Hematopoietic multipotent progenitor cell treated with erythropoietin and hydrocortisone succinate and interleukin-3 and kit ligand, for 15 days (in vitro differentiated cells): ENCODE measurements around the gene NSD2.

Experiments
- DNase-seq: peaks from one replicate; pipeline ENCODE4 v3.0.0-alpha.2; 2015; ENCODE audit warnings: low spot score

NSD2 gene

DNA sequence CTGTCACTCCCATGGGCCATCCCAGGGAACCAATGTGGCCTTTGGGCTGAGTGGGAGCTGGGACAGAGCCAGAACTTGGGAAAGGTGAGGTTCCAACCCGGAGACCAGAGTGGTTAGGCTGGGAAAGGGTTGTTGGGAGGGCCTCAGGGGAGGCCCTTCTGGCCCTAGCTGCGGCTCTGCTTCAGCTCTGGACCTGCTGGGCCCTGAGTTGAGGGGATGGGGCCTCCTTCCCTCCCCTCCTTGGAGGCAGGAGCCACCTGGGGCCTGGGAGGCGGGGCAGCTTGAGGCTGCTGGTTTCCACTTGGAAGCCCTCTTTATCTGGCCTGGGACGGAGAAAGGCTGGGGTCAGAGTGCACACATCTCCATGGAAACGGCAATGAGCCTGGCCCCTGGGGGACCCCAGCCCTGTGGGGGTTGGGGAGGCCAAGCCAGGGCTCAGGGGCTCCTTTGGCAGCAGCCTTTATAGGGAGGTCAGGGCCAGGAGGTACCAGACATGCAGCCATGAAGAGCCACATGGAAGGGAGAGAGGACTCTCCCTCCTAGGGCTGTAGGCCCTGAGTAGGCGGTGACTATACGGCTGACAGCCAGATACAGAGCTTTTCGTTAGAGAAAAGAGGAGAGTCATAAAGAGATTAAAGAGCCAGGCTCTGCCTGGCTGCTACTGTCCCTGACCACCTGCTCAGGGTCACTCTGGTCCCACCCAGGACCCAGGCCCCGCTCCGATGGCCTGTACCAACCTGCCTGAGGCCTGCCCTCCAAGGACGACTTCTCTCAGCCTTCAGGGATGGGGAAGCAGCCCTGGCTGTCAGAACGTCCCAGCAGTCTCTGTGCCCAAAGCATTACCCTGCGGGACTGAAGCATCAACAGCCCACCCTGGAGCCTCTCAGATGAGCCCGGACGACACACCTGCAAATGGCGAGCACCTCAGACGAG is 6.9 kb upstream of the NSD2 start:
- no peak for DNase-seq

DNA sequence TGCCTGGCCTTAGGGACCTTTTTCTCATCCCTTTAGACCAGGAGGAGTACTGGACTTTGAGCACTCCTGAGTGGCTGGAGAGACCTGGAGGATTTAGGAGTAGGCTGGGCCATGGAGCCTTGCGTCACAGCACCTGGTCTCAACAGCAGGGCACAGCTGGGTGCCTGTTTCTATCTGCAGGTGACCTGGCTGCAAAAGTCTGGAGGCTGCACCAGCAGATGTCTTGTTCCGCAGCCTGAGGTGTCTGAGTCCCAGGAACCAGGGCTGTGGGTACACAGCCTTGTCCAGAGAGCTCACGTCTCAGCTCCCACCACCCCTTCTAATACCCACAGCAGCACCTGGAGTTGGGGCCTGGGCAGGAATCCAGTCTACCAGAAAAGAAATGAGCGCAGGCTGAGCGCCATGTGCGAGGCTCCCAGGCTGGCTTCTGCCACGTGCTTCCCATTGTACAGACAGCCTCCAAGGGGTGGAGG is 5.0 kb upstream of the NSD2 start:
- no peak for DNase-seq

DNA sequence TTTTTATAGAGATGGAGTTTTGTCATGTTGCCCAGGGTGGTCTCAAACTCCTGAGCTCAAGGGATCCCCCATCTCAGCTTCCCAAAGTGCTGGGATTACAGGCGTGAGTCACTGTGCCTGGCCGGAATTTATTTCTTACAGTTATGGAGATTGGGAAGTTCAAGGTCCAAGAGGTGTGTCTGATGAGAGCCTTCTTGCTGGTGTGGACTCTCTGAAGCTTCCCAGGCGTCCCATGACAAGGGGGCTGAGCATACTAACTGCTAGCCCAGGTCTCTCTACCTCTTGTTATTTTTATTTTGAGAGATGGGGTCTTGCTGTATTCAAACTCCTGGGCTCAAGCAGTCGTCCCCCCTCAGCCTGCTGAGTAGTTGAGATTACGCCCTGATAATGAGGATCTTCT is 2.9 kb upstream of the NSD2 start:
- no peak for DNase-seq

DNA sequence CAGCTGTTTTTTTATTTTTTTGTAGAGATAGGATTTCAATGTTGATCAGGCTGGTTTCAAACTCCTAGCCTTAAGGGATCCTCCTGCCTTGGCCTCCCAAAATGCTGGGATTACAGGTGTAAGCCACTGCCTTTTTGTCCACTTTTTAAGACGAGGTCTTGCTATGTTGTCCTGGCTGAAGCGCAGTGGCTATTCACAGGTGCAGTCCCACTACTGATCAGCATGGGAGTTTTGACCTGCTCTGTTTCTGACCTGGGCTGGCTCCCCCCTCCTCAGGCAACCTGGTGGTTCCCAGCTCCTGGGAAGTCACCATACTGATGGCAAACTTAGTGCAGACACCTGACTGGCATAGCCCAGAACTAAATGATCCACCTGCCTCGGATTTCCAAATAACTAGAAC is 2.3 kb upstream of the NSD2 start:
- DNase-seq = no peak

DNA sequence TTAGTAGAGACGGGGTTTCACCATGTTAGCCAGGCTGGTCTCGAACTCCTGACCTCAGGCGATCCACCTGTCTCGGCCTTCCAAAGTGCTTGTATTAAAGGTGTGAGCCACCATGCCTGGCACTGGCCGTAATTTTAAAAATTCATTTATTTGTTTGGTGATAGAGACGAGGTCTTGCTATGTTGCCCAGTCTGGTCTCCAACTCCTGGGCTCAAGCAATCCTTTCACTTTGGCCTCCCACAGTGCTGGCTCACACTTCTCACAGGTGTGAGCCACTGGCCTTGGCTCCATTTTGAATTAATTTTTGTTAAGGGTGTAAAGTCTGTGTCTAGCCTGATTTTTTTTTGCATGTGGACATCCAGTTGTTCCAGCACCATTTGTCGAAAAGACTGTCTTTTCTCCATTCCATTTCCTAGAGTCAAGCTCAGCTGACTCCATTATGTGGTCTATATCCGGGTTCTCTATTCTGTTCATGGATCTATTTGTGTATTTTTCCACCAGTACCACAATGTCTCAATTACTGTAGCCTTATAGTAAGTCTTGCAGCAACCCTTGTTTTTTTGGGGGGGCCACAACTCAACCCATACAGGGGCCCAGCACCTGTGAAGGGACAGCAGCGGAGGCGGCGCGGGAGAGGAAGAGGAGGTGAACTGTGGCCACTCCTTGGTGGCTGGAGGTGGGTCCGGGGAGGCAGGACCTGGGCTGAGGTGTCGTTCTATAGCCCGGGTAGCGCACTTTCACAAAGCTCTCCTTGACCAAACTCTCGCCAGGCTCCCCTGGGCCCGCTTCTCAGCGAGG is 1.5 kb upstream of the NSD2 start:
- DNase-seq = no peak

DNA sequence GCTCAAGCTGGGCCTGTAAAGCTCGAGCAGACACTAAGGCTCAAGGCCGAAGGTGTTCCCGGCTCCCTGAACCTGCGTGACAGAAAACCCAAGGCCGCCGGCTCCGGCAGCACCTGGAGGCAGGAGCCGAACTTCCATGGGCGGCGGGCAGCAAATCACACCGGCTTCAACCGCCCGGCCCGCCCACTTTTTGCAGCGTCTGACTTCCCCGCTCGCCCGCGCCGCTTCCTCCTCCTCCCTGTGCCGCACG is 940 bp upstream of the NSD2 start:
- DNase-seq = peak; percentile 80

DNA sequence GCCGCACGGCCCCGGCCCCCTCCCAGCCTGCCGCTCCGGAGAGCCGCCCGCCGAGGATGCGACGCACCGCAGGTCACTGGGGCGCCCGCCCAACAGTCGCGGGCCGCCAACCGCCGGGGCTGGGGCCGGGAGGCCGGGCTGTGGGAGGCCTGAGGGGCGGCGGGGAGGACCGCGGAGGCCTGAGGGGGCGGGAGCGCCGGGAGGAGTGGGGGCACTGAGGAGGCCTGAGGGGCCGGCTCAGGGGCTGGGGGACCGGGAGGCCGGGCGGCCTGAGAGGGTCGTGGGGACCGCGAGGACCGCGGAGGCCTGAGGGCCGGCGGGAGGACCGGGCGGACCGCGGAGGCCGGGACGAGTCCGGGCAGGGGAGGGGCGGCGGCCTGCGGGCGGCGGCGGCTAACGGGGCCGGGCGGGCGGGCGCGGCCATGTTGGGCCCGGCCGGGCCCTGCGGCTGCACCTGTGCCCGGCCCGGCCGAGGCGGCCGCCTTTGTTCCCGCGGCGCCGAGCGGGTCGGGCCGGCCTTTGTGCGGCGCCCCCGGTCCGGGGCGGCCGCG is 353 bp downstream of the NSD2 start:
- peak; percentile 32 for DNase-seq

DNA sequence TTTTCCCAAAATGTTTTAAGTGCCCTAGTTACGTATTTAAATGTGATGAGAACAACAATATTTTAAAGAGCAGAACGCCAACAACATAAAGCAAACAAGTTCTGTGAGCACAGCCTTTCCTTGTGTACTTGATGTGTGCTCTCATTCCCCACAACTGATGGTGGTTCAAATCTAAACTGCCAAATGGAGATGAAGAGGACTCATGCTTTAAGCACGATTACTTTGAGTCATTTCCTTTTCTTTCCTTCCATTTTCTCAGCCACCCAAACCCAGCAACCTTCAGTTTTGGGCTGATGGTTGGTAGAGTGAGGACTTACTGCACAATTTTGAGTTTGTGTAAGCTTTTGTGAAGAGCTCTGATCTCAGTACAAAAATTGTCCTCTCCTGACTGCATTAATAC is 1.7 kb downstream of the NSD2 start:
- DNase-seq = no peak

DNA sequence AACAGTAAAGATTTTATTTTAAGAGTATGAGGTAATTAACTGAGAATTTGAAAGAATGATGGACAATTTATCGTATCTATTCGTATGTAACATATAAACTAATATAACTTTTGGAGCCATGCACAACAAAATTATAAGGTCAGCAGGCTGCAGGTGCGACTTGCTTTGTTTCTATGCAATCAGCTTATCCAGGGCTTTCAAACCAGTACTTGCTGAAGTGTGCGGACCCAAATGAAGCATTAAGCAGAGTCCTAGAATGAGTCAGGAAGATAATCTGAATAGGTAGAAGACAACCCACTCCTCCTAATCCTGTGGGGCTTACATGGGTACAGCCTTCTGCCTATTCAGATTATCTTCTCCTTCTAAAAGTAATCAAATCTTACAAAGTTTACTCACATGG is 2.1 kb downstream of the NSD2 start:
- no peak for DNase-seq

DNA sequence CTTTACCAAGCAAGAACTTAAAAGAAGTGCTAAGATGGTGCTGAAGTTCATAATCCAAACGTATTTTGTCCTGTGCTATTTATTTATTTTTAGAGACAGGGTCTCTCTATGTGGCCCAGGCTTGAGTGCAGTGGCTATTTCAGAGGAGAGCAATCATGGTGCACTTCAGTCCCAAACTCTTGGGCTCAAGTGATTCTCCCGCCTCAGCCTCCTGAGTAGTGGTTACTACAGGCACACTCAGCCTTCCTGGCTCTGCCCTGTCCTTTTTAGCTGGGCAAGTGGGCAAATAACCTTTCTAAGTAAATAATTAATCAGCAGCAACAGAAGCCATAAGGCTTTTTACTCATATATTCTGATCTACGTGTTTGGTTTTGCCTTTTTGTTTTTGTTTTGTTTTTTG is 2.6 kb downstream of the NSD2 start:
- DNase-seq = no peak

DNA sequence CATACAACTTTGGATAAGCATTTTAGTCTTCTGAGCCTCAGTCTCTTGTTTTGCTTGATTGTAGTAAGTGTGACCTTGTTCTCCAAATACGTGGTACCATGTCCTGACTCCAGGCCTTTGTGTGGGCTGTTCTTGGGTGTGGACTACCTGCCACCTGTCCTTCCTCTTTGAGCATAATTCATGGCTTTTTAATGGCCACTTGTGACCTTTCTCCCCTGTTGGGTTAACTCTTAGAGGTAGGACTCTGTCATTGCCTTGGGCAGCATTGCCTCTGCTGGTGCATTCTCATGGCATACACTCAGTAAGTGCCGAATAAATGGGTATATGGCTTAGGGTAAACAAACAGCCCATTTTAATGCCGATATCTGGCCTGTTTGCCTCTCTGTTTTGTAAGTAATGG is 3.0 kb downstream of the NSD2 start:
- no peak for DNase-seq

DNA sequence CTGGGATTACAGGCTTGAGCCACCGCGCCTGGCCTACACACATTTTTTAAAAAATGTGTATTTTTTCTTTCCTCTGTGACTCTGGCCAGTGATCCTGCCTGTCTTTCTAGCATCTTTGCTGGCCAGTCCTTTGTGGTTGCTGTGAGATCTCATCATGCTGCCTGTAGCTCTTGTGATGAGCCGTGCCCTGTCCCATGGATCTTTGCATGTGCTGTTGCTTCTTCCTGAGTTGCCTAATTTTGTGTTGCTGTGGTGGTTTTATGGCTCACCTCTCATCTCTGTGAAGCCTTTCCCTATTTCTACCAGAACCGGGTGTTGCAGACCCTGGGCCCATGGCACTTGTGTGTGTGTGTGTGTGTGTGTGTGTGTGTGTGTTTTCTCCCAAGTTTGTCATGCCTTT is 8.3 kb downstream of the NSD2 start:
- DNase-seq = no peak

DNA sequence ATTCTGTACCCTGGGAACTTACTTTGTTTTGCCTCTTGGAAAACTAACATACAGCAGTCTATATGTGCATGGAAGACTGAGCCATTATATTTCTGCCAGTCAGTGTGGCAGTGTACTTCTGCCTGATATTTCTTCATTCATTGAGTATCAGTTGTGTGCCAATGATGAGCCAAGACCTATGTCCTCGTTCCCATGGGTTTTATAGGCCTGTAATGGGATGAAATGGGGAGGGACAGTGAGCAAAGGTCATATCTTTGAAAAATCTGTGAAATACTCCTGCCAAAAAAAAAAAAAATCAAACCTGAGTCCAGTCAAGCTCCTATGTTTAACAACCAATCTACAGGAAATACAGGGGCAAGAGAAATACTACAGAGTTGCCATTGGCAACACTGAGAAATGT is 9.1 kb downstream of the NSD2 start:
- no peak for DNase-seq

DNA sequence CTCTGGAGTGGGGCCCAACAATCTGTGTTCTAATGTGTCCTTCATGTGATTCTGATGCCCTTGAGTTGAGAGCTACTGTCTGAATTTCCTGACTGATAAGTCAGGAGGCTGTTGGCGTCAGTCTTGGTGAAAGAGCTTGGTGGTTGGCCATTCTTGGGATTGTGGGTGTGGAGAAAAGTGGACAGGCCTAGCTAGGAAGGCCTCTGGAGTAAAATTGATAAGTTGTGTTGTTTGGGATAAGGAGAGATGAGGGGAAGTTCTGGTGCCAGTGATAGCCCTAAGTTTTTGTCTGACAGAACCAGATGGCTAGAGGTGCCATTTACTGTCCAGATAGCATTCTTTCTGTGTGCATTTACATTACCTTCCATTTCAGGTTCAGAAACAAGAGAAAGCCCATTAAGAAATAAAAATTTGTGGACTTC is 11.7 kb downstream of the NSD2 start:
- peak; percentile 75 for DNase-seq

DNA sequence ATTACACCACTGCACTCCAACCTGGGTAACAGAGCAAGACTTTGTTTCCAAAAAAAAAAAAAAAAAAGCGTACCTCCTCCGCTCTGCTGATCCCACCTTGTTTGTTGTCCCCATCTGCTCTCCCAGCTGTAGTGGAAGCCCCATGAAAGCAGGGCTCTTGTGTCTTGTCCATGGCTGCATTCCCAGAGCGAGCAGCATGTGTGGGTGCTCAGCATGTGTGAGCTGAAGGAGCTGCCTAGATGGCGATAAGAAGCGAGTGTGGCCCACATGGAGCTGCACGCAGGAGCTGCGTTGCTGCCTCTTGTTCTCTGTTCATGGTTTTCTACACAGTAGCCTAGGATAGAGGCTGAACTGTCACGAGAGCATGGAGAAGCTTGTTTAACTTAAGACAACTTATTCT is 12.4 kb downstream of the NSD2 start:
- peak; percentile 25 for DNase-seq

DNA sequence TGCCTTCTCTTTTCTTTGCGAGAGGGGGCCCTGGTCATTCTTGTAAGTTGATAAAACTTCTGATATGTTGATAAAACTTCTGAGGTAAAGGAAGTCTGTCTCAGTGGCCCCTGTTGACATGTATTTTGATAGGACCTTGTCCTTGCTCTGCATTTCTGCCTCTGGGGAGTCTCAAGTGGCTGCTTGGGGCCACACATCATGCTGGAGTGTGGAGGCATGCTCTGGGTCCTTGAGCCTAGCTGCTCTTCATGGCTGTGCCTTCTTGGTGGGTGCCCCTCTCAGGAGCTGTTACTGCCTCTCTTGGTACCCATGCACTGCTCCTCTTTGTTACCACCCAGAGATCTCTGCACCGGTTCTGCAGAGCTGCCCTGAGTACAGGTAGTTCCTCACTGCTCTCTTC is 14.2 kb downstream of the NSD2 start:
- no peak for DNase-seq

DNA sequence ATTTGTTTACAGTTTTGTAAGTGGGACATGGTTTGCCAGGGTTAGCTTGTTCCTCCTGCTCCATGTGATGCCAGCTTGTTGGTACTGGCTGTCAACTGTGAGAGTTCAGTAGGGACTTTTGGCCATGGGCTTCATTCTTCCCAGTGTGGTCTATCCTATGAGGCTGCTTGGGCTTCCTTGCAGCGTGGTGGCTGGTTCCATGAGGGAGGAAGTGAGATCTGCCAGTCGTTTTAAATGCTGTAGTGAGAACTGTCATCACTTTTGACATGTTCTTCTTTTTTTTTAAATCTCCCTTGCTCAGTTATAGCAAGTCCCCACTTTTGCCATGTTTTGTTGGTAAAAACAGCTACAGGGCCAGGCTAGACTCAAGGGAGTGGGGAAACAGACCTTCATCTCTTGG is 15.9 kb downstream of the NSD2 start:
- DNase-seq = no peak

DNA sequence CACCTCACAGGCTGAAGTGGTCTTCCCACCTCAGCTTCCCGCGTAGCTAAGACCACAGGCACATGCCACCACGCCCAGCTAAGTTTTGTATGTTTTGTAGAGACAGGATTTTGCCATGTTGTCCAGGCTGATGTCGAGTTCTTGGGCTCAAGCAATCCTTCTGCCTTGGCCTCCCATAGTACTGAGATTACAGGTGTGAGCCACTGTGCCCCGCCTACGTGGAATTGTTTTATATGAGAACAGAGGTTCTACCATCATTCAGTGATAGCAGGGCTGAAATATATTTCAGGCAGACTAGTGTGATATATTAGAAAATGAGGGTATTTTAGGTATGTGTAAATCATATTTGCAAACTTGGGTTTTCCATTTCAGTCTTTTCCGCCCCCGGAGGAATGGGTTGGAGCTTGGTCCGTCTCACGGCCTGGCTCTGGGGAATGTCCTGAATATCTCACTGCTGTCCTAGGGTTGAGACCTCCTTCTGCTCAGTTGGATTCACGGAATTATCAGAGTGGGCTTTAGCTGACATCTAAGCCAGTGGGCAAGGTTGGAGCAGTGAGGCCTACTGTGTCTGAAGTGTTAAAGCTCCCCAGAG is 19.9 kb downstream of the NSD2 start:
- DNase-seq = no peak

DNA sequence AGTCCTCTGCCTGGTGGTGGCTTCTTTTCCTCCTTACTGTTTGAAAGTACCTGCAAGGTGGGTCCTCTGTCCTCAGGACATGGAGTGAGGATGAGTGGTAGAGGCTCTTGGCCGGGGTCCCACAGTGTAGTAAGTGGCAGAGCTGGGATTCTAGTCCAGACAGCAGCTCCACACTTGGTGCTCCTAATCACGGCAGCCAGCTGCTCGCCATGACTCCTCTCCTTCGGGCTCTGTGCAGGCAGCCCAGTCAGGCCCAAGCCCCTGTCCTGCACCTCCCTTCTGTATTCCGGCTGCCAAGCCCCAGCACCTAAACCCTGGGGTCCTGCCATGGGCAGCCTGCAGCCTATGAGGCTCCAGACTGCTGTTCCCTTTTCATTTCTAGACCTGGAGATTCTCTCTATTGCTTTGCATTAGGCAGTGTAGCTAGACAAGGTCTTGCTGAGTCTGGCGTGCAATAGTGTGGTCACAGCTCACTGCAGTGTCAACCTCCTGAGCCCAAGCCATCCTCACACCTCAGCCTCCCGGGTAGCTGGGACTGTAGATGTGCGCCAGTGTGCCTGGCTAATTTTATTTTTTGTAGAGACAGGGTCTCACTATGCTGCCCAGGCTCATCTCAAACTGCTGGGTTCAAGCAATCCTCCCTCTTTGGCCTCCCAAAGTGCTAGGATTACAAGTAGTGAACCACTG is 24.9 kb downstream of the NSD2 start:
- DNase-seq = no peak

DNA sequence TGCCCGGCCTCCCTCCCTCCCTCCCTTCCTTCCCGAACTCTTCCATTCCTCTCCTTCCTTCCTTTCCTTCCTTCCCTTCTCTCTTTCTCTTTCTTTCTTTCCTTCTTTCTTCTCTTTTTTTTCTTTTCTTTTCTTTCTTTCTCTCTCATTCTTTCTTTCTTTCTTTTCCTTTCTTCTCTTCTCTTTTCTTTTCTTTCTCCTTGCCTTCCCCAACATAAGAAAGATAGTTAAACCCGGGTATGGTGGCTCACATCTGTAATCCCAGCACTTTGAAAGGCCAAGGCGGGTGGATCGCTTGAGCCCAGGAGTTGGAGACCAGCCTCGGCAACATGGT is 25.4 kb downstream of the NSD2 start:
- no peak for DNase-seq

DNA sequence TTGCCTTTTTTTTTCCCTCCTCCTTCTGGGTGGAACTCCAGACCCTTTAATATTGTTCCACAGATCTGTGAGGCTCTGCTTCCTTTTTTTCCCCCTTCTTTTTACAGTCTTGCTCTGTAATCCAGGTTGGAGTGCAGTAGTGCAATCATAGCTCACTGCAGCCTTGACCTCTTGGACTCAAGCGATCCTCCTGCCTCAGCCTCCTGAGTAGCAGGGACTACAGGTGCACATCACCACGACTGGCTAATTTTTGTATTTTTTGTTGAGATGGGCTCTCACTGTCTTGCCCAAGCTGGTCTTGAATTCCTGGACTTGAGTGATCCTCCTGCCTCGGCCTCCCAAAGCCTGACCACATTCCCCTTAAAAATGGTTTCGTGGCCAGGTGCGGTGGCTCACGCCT is 26.8 kb downstream of the NSD2 start:
- no peak for DNase-seq

DNA sequence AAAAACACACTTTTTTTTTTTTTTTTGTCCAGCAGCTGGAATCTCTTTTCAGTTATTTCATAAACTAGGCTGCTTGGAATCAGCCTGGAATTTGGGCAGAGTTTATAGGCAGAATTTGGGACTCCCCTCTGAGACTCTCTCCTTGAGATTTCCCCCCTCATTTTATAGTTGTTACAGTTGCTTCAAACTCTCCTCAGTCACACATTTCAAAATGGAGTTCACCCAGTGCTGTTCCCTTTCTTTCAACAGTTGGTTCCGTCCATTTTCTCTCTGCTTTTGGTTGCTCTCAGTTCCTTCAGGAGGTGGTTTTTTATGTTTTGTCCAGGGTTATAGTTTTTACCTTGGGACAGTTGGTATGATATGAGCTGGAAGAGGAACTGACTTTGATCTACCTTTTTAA is 27.5 kb downstream of the NSD2 start:
- no peak for DNase-seq
